K562 (cell line): ENCODE measurements around the gene LYST. TPM values are rescaled to one million over a fixed set of nuclear protein-coding genes. Genes with fewer than 3 reads are reported as not detected.

ENCODE experiments used
- ATAC-seq: fragments of 200-7000 bp; cut with Tn5 transposase; 3 replicates; pipeline ENCODE4 v1.9.1; 2020; ENCODE audit warnings: moderate library complexity
- BruUV-seq: library from RNA; stranded (reverse); fragments of 400-500 nt; replicated peaks from 2 replicates; lab custom pipeline; 2021; lab: Mats Ljungman, UMichigan
- CTCF ChIA-PET: fragments of 300-600 bp; formaldehyde crosslinking; extraction: SDS; loops from one replicate; lab custom pipeline; 2021; ENCODE audit warnings: low intra/inter-chr PET ratio; lab: Yijun Ruan, JAX
- POLR2A ChIA-PET: fragments of 300-600, 350-650 bp; sonication (Branson Sonifier 250); formaldehyde crosslinking; extraction: SDS; loops from one replicate; lab custom pipeline; 2021; ENCODE audit warnings: antibody characterized with exemption, inconsistent platforms; lab: Yijun Ruan, JAX
- DNase-seq, 4 experiments: peaks; one replicate each; pipeline versions ENCODE4 v3.0.0 to v3.0.0-alpha.2; 2011 to 2018; ENCODE audit warnings: low spot score in 3 of 4, mixed read lengths in 3 of 4; ENCODE audit errors: extremely low read depth in 1 of 4
- FAIRE-seq: peaks from 2 replicates; lab custom pipeline; 2011; peaks lifted over from hg19 to GRCh38; lab: Jason Lieb, UNC
- H2AFZ ChIP-seq: 2 replicates; pipeline ENCODE4 v1.6.0; 2011; ENCODE audit warnings: low read depth, low read length, control low read depth, inconsistent platforms
- H3K27ac ChIP-seq: fragments of 200-600 bp; 3 replicates; pipeline ENCODE4 v1.8.0; 2011; ENCODE audit warnings: low read depth, mild to moderate bottlenecking, control low read depth, inconsistent platforms, low read length, moderate library complexity, mixed read lengths; ENCODE audit errors: extremely low read depth
- H3K27me3 ChIP-seq, 2 experiments: fragments of 300-600 bp in 1 of 2; 2 replicates in 1 of 2; 3 replicates in 1 of 2; pipeline versions ENCODE4 v1.6.0 to v1.8.0; 2011; ENCODE audit warnings: inconsistent platforms in 2 of 2, low read length in 2 of 2, mild to moderate bottlenecking in 1 of 2, mixed read lengths in 1 of 2, moderate library complexity in 1 of 2; ENCODE audit not compliant: control insufficient read depth in 2 of 2, insufficient read depth in 2 of 2
- H3K36me3 ChIP-seq: fragments of 300-600 bp; 3 replicates; pipeline ENCODE4 v1.8.0; 2011; ENCODE audit warnings: mild to moderate bottlenecking, low read length, inconsistent platforms; ENCODE audit not compliant: control insufficient read depth, insufficient read depth
- H3K4me1 ChIP-seq, 2 experiments: fragments of 200-600 bp in 1 of 2; replicated peaks in 1 of 2; 2 replicates in 1 of 2; 3 replicates in 1 of 2; pipeline versions ENCODE4 v1.5.1 to v1.8.0; 2011; ENCODE audit warnings: inconsistent platforms in 2 of 2, low read length in 2 of 2, mild to moderate bottlenecking in 1 of 2, mixed read lengths in 1 of 2, moderate library complexity in 1 of 2; ENCODE audit not compliant: control insufficient read depth in 2 of 2, insufficient read depth in 2 of 2
- H3K4me2 ChIP-seq: 2 replicates; pipeline ENCODE4 v1.6.1; 2011; ENCODE audit warnings: low read length, control low read depth, inconsistent platforms, mixed read lengths; ENCODE audit not compliant: insufficient read depth
- H3K4me3 ChIP-seq: fragments of 200-600 bp; sonication (generic), shearing (Covaris generic); 2 replicates; pipeline ENCODE4 v1.5.1; 2016; ENCODE audit warnings: control low read depth, inconsistent platforms
- H3K79me2 ChIP-seq: fragments of 200-600 bp; 3 replicates; pipeline ENCODE4 v1.8.0; 2011; ENCODE audit warnings: low read length, inconsistent platforms; ENCODE audit not compliant: control insufficient read depth, insufficient read depth
- H3K9ac ChIP-seq, 2 experiments: 2 replicates each; pipeline versions ENCODE4 v1.6.0 to v1.6.1; 2011; ENCODE audit warnings: low read depth in 2 of 2, low read length in 2 of 2, control low read depth in 1 of 2, inconsistent platforms in 1 of 2, mild to moderate bottlenecking in 1 of 2, mixed read lengths in 1 of 2; ENCODE audit not compliant: insufficient read depth in 1 of 2
- H3K9me1 ChIP-seq: one replicate; pipeline ENCODE4 v1.6.0; 2011; ENCODE audit warnings: inconsistent platforms, mild to moderate bottlenecking, low read length, moderate library complexity; ENCODE audit not compliant: control insufficient read depth, insufficient read depth
- H3K9me3 ChIP-seq: replicated peaks from 2 replicates; pipeline ENCODE4 v1.5.1; 2011; ENCODE audit warnings: low read depth, low read length, inconsistent platforms; ENCODE audit not compliant: control insufficient read depth, insufficient read depth
- H4K20me1 ChIP-seq: replicated peaks from 2 replicates; pipeline ENCODE4 v1.6.1; 2011; ENCODE audit warnings: low read length, inconsistent platforms, mixed read lengths; ENCODE audit not compliant: control insufficient read depth, insufficient read depth
- MAZ ChIP-seq, 2 experiments: fragments of 450-650 bp in 1 of 2; sonication (generic) in 1 of 2; formaldehyde crosslinking; IDR thresholded peaks in 1 of 2; conservative IDR thresholded peaks in 1 of 2; 2 replicates each; pipeline versions ENCODE4 v1.4.0 to v1.5.0; 2020; ENCODE audit warnings: mild to moderate bottlenecking in 1 of 2, missing genetic modification reagents in 1 of 2
- MED1 ChIP-seq: sonication (generic); formaldehyde crosslinking; IDR thresholded peaks from 2 replicates; pipeline ENCODE4 v1.8.1; 2023; ENCODE audit warnings: missing genetic modification reagents, borderline replicate concordance
- ZSCAN29 ChIP-seq: fragments of 450-650 bp; IDR thresholded peaks from 2 replicates; pipeline ENCODE4 v1.6.1; 2017
- ZSCAN32 ChIP-seq: fragments of 450-650 bp; formaldehyde crosslinking; IDR thresholded peaks from 2 replicates; pipeline ENCODE4 v1.4.0; 2020; ENCODE audit warnings: mild to moderate bottlenecking, moderate library complexity
- WGBS: fragments of 100-300 bp; shearing (Covaris generic); methylation state at CpG from one replicate; pipeline ENCODE4 v1.1.6; 2016; ENCODE audit warnings: low coverage, mixed read lengths; ENCODE audit not compliant: insufficient coverage; ENCODE audit errors: missing lambda C conversion rate; 5-methylcytosine and 5-hydroxymethylcytosine counted together
- in situ Hi-C: fragments of 300-500 bp; cut with MboI; formaldehyde crosslinking; loops from 4 replicates; pipeline ENCODE4 v1.15.0; 2018; ENCODE audit warnings: inconsistent platforms, mixed read lengths
- intact Hi-C: fragments of 100-400 bp; cut with micrococcal nuclease; formaldehyde crosslinking; loops from 2 replicates; pipeline ENCODE4 v1.14.2; 2022
- polyA plus RNA-seq, 8 experiments: library from polyadenylated mRNA; depleted of rRNA in 4 of 8; stranded (reverse) in 5 of 8; unstranded in 3 of 8; fragments of >200 nt; fragmentation: Nextera tagmentation in 2 of 8; fragmentation: Illumina TruSeq in 1 of 8; extraction: Ambion mirVana in 2 of 8; extraction: Trizol in 1 of 8; gene quantifications; 2 replicates each; pipeline versions ENCODE4 v1.2.1 to v1.2.3, GENCODE V29; 2011 to 2014; ENCODE audit warnings: inconsistent platforms in 1 of 8, missing spikeins in 1 of 8
- total RNA-seq, 7 experiments: library from RNA; depleted of rRNA in 6 of 7; stranded (reverse); fragments of >200 nt in 6 of 7; fragmentation: Illumina TruSeq in 2 of 7; extraction: Trizol in 2 of 7; gene quantifications; 2 replicates each; pipeline versions ENCODE4 v1.2.1 to v1.2.3, GENCODE V29; 2011 to 2021; ENCODE audit warnings: low replicate concordance in 1 of 7
- TF ChIP-seq, protein P1 (sequence below): fragments of 450-650 bp; formaldehyde crosslinking; IDR thresholded peaks from 2 replicates; pipeline ENCODE4 v1.4.0; 2020; ENCODE audit warnings: mild to moderate bottlenecking, moderate library complexity
- TF ChIP-seq, protein P2 (sequence below), 3 experiments: IDR thresholded peaks in 2 of 3; conservative IDR thresholded peaks in 1 of 3; 2 replicates each; pipeline ENCODE4 v1.5.1; 2011 to 2012; ENCODE audit warnings: low read length in 3 of 3, mild to moderate bottlenecking in 3 of 3, control low read depth in 2 of 3, improper control_type of control experiment in 1 of 3, inconsistent platforms in 1 of 3, low read depth in 1 of 3, mixed read lengths in 1 of 3, moderate library complexity in 1 of 3; ENCODE audit not compliant: insufficient read depth in 2 of 3
- TF ChIP-seq, protein P3 (sequence below), 2 experiments: fragments of 450-650 bp; formaldehyde crosslinking in 1 of 2; IDR thresholded peaks; 2 replicates each; pipeline versions ENCODE4 v1.4.0 to v1.6.1; 2014 to 2020; ENCODE audit warnings: mild to moderate bottlenecking in 2 of 2, borderline replicate concordance in 1 of 2, low read depth in 1 of 2

LYST gene
- total and polyA plus RNA-seq, 9 of the 15 experiments (the other 6 are each of a cell fraction or from before 2014, with no cell fraction given): 0.73 to 2.4 (median 1.4) TPM

DNA sequence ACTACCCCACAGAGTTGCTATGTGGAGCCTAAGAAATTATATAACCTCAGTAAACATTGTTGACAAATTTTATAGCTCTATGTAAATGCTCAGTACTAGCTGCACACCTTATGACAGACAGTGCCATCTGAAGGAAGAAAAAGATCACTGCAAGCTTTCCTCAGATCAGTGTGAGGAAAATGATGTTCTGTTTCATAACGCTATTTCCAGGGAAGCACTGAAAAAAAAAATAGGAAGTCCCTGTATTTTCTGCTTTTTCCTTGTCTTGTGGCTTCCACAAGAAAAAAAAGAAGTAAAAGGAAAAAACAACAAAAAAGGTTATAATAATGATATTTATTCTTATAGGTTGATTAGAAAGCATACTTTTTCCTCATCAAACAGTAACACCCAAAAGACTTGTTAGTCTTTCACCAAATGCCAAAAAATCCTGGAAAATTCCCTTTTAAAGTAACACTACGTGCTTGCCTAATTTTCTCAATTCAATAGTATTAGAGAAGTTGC is 23.2 kb downstream of the LYST start:
- CTCF ChIA-PET: no interaction called here
- peaks cover 0 to 3% of the 10 kb centered on the region in 2 experiments; a peak in 1 of 5 replicates for H3K27me3 ChIP-seq
- BruUV-seq: no TSS peak
- H3K9me1 ChIP-seq: no peaks in the 10 kb centered on the region
- 0% methylated on average over 2 of the region's 2 CpGs for WGBS
- H3K27ac ChIP-seq: no peak overlapping the region
- H3K4me3 ChIP-seq: no peak overlapping the region
- H3K9ac ChIP-seq: no peak overlapping the region
- FAIRE-seq (peak; percentile 80), ATAC-seq (peak; percentile 92), DNase-seq (peak in 3 of 4 experiments; percentile 16 to 28 (median 17))
- no peak overlapping the region for H2AFZ ChIP-seq
- intact Hi-C loops: loop anchor here (10.0 kb wide), 1 partner anchor 329 kb away; no protein-coding TSS in a partner anchor
- H3K36me3 ChIP-seq: no peaks in the 10 kb centered on the region
- no peaks in the 10 kb centered on the region for H3K79me2 ChIP-seq
- H3K9me3 ChIP-seq: no peaks in the 10 kb centered on the region
- no peak overlapping the region for H3K4me2 ChIP-seq
- H4K20me1 ChIP-seq: no peaks in the 10 kb centered on the region
- POLR2A ChIA-PET: interaction anchor here (0.7 to 1.2 kb wide), 3 partner anchors 13 to 241 kb away, joined by 3 to 4 read pairs (median 3); no protein-coding TSS in a partner anchor
- in situ Hi-C loops: no loop called here
- no peaks in the 10 kb centered on the region for H3K4me1 ChIP-seq
- TF ChIP-seq, protein P1, sequence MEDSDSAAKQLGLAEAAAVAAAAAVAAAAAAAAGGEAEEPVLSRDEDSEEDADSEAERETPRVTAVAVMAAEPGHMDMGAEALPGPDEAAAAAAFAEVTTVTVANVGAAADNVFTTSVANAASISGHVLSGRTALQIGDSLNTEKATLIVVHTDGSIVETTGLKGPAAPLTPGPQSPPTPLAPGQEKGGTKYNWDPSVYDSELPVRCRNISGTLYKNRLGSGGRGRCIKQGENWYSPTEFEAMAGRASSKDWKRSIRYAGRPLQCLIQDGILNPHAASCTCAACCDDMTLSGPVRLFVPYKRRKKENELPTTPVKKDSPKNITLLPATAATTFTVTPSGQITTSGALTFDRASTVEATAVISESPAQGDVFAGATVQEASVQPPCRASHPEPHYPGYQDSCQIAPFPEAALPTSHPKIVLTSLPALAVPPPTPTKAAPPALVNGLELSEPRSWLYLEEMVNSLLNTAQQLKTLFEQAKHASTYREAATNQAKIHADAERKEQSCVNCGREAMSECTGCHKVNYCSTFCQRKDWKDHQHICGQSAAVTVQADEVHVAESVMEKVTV (CRISPR knock-in tag): peak; percentile 47; the same call in 1 of the 2 replicates
- no peak for TF ChIP-seq MED1 (CRISPR knock-in tag)
- no peak for TF ChIP-seq ZSCAN32
- TF ChIP-seq, protein P2, sequence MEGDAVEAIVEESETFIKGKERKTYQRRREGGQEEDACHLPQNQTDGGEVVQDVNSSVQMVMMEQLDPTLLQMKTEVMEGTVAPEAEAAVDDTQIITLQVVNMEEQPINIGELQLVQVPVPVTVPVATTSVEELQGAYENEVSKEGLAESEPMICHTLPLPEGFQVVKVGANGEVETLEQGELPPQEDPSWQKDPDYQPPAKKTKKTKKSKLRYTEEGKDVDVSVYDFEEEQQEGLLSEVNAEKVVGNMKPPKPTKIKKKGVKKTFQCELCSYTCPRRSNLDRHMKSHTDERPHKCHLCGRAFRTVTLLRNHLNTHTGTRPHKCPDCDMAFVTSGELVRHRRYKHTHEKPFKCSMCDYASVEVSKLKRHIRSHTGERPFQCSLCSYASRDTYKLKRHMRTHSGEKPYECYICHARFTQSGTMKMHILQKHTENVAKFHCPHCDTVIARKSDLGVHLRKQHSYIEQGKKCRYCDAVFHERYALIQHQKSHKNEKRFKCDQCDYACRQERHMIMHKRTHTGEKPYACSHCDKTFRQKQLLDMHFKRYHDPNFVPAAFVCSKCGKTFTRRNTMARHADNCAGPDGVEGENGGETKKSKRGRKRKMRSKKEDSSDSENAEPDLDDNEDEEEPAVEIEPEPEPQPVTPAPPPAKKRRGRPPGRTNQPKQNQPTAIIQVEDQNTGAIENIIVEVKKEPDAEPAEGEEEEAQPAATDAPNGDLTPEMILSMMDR (IDR thresholded peaks at IDR 0.05 in 2 of 3, conservative IDR thresholded peaks at IDR 0.05 in 1 of 3; ENCODE audit: insufficient read depth in 2 of 3, low read depth in 1 of 3, low read length in 3 of 3): peak; percentile 29 to 65 (median 59); a peak in 5 of 6 replicates
- no peak for TF ChIP-seq ZSCAN29
- TF ChIP-seq, protein P3, sequence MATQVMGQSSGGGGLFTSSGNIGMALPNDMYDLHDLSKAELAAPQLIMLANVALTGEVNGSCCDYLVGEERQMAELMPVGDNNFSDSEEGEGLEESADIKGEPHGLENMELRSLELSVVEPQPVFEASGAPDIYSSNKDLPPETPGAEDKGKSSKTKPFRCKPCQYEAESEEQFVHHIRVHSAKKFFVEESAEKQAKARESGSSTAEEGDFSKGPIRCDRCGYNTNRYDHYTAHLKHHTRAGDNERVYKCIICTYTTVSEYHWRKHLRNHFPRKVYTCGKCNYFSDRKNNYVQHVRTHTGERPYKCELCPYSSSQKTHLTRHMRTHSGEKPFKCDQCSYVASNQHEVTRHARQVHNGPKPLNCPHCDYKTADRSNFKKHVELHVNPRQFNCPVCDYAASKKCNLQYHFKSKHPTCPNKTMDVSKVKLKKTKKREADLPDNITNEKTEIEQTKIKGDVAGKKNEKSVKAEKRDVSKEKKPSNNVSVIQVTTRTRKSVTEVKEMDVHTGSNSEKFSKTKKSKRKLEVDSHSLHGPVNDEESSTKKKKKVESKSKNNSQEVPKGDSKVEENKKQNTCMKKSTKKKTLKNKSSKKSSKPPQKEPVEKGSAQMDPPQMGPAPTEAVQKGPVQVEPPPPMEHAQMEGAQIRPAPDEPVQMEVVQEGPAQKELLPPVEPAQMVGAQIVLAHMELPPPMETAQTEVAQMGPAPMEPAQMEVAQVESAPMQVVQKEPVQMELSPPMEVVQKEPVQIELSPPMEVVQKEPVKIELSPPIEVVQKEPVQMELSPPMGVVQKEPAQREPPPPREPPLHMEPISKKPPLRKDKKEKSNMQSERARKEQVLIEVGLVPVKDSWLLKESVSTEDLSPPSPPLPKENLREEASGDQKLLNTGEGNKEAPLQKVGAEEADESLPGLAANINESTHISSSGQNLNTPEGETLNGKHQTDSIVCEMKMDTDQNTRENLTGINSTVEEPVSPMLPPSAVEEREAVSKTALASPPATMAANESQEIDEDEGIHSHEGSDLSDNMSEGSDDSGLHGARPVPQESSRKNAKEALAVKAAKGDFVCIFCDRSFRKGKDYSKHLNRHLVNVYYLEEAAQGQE (IDR thresholded peaks at IDR 0.05; ENCODE audit: borderline replicate concordance): 0 out of 2 replicates have a peak, but pooled peaks have one; percentile 8
- TF ChIP-seq, protein P3 (CRISPR knock-in tag; IDR thresholded peaks at IDR 0.05; ENCODE audit: low read depth): no peak
- no peak for TF ChIP-seq MAZ (CRISPR knock-in tag; conservative IDR thresholded peaks at IDR 0.05 in 1 of 2, IDR thresholded peaks at IDR 0.05 in 1 of 2)
